Measurements from ENCODE around the gene SDHB.

Gene SDHB

DNA sequence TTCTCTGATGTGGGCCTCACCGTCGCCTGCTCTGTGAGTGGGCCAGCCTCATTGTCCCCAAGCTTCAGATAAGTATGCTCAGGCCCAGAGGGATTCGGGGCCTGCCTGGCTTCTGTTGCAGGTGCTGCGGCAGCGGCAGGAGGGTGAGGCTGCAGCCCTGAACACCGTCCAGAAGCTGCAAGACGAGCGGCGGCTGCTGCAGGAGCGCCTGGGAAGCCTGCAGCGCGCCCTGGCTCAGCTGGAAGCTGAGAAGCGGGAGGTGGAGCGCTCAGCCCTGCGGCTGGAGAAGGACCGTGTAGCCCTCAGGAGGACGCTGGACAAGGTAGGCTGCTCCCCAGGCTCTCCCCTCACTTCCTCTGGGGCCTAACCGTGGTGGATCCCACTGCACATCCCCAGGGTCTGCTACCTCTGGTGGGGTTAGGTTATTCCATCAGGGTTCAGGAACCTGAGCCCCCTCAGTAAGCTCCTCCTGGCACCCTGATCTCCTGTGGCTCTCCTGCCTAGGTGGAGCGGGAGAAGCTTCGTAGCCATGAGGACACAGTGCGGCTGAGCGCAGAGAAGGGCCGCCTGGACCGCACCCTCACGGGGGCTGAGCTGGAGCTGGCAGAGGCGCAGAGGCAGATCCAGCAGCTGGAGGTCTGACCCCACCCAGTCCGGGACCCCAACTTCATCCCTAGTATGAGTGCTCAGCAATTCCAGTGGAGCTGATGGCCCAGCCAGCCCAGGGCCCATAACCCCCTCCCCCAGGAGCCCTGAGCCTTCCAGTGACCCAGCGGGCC is 83.5 kb downstream of the SDHB start:
- Histone ChIP-seq H3K27ac (ENCODE audit: extremely low read depth, low read depth, low read length) (no peak overlapping the region), H3K9me3 (ENCODE audit: control insufficient read depth, insufficient read depth, low read depth, low read length) (no peaks in the 10 kb centered on the region), H3K4me3 (ENCODE audit: low read depth, low read length) (no peak overlapping the region), H3K36me3 (ENCODE audit: control insufficient read depth in 2 of 2, insufficient read depth in 1 of 2, low read length in 2 of 2) (peaks cover 0 to 70% of the 10 kb centered on the region in 2 experiments; a peak in 2 of 3 replicates), H3K4me1 (ENCODE audit: control insufficient read depth, insufficient read depth, low read length) (peaks cover 8% of the 10 kb centered on the region; the same call in 1 of the 2 replicates)
- TF ChIP-seq ZNF560 (tag by site-specific recombination; IDR thresholded peaks at IDR 0.05; ENCODE audit: borderline replicate concordance) (no peak), ZNF221 (tag by site-specific recombination; IDR thresholded peaks at IDR 0.05; ENCODE audit: borderline replicate concordance) (no peak), ZNF10 (tag by site-specific recombination; IDR thresholded peaks at IDR 0.05) (0 out of 2 replicates have a peak, but pooled peaks have one; percentile 23), ZNF121 (tag by site-specific recombination; IDR thresholded peaks at IDR 0.05) (no peak), ZNF776 (tag by site-specific recombination; IDR thresholded peaks at IDR 0.05; ENCODE audit: borderline replicate concordance) (no peak), ZNF785 (tag by site-specific recombination; IDR thresholded peaks at IDR 0.05) (no peak), SCRT1 (tag by site-specific recombination; IDR thresholded peaks at IDR 0.05; ENCODE audit: borderline replicate concordance) (no peak), GFI1B (tag by site-specific recombination; IDR thresholded peaks at IDR 0.05) (no peak), OSR2 (tag by site-specific recombination; IDR thresholded peaks at IDR 0.05) (no peak), ZNF529 (tag by site-specific recombination; IDR thresholded peaks at IDR 0.05; ENCODE audit: insufficient replicate concordance) (no peak)
- TF ChIP-seq, protein P1, sequence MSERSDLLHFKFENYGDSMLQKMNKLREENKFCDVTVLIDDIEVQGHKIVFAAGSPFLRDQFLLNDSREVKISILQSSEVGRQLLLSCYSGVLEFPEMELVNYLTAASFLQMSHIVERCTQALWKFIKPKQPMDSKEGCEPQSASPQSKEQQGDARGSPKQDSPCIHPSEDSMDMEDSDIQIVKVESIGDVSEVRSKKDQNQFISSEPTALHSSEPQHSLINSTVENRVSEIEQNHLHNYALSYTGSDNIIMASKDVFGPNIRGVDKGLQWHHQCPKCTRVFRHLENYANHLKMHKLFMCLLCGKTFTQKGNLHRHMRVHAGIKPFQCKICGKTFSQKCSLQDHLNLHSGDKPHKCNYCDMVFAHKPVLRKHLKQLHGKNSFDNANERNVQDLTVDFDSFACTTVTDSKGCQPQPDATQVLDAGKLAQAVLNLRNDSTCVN (tag by site-specific recombination; optimal IDR thresholded peaks at IDR 0.05): no peak
- TF ChIP-seq, protein P2, sequence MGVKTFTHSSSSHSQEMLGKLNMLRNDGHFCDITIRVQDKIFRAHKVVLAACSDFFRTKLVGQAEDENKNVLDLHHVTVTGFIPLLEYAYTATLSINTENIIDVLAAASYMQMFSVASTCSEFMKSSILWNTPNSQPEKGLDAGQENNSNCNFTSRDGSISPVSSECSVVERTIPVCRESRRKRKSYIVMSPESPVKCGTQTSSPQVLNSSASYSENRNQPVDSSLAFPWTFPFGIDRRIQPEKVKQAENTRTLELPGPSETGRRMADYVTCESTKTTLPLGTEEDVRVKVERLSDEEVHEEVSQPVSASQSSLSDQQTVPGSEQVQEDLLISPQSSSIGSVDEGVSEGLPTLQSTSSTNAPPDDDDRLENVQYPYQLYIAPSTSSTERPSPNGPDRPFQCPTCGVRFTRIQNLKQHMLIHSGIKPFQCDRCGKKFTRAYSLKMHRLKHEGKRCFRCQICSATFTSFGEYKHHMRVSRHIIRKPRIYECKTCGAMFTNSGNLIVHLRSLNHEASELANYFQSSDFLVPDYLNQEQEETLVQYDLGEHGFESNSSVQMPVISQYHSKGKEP (tag by site-specific recombination; IDR thresholded peaks at IDR 0.05): peak; percentile 82
- POLR2A ChIA-PET: interaction anchor here (0.5 to 1.1 kb wide), 3 partner anchors 10 to 77 kb away, joined by 3 read pairs; no protein-coding TSS in a partner anchor
- CTCF ChIA-PET: interaction anchor here (1.0 kb wide), 1 partner anchor 10 kb away, joined by 6 read pairs; no protein-coding TSS in a partner anchor

DNA sequence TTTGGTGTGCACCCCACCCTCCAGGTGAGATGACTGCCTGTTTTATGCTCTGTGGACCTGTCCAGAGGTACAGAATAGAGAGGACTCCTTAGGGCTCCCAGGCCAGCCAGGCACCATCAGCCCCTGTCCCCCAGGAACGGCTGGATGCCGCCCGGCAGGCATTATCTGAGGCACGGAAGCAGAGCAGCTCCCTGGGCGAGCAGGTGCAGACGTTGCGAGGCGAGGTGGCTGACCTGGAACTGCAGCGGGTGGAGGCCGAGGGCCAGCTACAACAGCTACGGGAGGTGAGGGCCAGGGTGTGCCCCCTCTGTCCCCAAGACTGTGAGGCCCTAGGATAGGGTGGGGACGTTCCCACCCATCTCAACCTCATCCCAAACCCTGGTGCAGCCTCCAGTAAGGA is 84.2 kb downstream of the SDHB start:
- ChIA-PET CTCF (interaction anchor here (1.2 kb wide), 1 partner anchor 10 kb away, joined by 3 read pairs; no protein-coding TSS in a partner anchor), POLR2A (interaction anchor here (1.0 to 1.1 kb wide), 2 partner anchors 9 to 18 kb away, joined by 3 read pairs; no protein-coding TSS in a partner anchor)
- Histone ChIP-seq H3K4me3 (ENCODE audit: low read depth, low read length) (no peak overlapping the region), H3K9me3 (ENCODE audit: control insufficient read depth, insufficient read depth, low read depth, low read length) (no peaks in the 10 kb centered on the region), H3K36me3 (ENCODE audit: control insufficient read depth in 2 of 2, insufficient read depth in 1 of 2, low read length in 2 of 2) (peaks cover 2 to 75% of the 10 kb centered on the region in 2 experiments; a peak in 2 of 3 replicates), H3K27ac (ENCODE audit: extremely low read depth, low read depth, low read length) (no peak overlapping the region), H3K4me1 (ENCODE audit: control insufficient read depth, insufficient read depth, low read length) (peaks cover 8% of the 10 kb centered on the region; the same call in 1 of the 2 replicates)
- TF ChIP-seq ZNF24 (tag by site-specific recombination; IDR thresholded peaks at IDR 0.05) (no peak), SETDB1 (IDR thresholded peaks at IDR 0.05; ENCODE audit: insufficient read length, low read length) (no peak), ZNF140 (tag by site-specific recombination; IDR thresholded peaks at IDR 0.05) (no peak), ZNF530 (tag by site-specific recombination; IDR thresholded peaks at IDR 0.05; ENCODE audit: low read depth) (no peak), ZFP37 (tag by site-specific recombination; IDR thresholded peaks at IDR 0.05) (no peak), ZNF670 (tag by site-specific recombination; IDR thresholded peaks at IDR 0.05; ENCODE audit: low read depth) (no peak), KLF8 (tag by site-specific recombination; IDR thresholded peaks at IDR 0.05) (no peak), ZNF514 (tag by site-specific recombination; IDR thresholded peaks at IDR 0.05) (no peak)
- TF ChIP-seq, protein P3, sequence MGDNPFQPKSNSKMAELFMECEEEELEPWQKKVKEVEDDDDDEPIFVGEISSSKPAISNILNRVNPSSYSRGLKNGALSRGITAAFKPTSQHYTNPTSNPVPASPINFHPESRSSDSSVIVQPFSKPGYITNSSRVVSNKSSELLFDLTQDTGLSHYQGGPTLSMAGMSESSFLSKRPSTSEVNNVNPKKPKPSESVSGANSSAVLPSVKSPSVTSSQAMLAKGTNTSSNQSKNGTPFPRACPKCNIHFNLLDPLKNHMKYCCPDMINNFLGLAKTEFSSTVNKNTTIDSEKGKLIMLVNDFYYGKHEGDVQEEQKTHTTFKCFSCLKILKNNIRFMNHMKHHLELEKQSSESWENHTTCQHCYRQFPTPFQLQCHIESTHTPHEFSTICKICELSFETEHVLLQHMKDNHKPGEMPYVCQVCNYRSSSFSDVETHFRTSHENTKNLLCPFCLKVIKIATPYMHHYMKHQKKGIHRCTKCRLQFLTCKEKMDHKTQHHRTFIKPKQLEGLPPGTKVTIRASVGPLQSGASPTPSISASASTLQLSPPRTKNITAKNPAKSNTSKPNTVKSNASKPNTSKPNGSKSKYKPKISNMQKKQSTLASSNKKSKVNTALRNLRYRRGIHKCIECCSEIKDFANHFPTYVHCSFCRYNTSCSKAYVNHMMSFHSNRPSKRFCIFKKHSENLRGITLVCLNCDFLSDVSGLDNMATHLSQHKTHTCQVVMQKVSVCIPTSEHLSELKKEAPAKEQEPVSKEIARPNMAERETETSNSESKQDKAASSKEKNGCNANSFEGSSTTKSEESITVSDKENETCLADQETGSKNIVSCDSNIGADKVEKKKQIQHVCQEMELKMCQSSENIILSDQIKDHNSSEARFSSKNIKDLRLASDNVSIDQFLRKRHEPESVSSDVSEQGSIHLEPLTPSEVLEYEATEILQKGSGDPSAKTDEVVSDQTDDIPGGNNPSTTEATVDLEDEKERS (tag by site-specific recombination; IDR thresholded peaks at IDR 0.05): no peak
- TF ChIP-seq, protein P4, sequence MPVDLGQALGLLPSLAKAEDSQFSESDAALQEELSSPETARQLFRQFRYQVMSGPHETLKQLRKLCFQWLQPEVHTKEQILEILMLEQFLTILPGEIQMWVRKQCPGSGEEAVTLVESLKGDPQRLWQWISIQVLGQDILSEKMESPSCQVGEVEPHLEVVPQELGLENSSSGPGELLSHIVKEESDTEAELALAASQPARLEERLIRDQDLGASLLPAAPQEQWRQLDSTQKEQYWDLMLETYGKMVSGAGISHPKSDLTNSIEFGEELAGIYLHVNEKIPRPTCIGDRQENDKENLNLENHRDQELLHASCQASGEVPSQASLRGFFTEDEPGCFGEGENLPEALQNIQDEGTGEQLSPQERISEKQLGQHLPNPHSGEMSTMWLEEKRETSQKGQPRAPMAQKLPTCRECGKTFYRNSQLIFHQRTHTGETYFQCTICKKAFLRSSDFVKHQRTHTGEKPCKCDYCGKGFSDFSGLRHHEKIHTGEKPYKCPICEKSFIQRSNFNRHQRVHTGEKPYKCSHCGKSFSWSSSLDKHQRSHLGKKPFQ (tag by site-specific recombination; IDR thresholded peaks at IDR 0.05): no peak
- TF ChIP-seq, protein P5, sequence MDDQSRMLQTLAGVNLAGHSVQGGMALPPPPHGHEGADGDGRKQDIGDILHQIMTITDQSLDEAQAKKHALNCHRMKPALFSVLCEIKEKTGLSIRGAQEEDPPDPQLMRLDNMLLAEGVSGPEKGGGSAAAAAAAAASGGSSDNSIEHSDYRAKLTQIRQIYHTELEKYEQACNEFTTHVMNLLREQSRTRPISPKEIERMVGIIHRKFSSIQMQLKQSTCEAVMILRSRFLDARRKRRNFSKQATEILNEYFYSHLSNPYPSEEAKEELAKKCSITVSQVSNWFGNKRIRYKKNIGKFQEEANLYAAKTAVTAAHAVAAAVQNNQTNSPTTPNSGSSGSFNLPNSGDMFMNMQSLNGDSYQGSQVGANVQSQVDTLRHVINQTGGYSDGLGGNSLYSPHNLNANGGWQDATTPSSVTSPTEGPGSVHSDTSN (CRISPR knock-in tag; IDR thresholded peaks at IDR 0.05): no peak

All from HEK293 (cell line).